Mammary epithelial cell (primary cell): Measurements from ENCODE around the gene FBXO15.

Experiments
- EZH2 ChIP-seq: IDR thresholded peaks from 2 replicates; pipeline ENCODE4 v1.6.1; 2012; ENCODE audit warnings: low read length, inconsistent platforms, borderline replicate concordance
- TF ChIP-seq, protein P1 (sequence below), 2 donors: IDR thresholded peaks in 1 of 2; conservative IDR thresholded peaks in 1 of 2; 2 replicates each; pipeline ENCODE4 v1.5.1; 2011 to 2012; ENCODE audit warnings: inconsistent platforms in 2 of 2, low read length in 2 of 2, mild to moderate bottlenecking in 2 of 2, control low read depth in 1 of 2, low read depth in 1 of 2; ENCODE audit not compliant: insufficient read depth in 1 of 2; ENCODE audit errors: extremely low read depth in 1 of 2

DNA sequence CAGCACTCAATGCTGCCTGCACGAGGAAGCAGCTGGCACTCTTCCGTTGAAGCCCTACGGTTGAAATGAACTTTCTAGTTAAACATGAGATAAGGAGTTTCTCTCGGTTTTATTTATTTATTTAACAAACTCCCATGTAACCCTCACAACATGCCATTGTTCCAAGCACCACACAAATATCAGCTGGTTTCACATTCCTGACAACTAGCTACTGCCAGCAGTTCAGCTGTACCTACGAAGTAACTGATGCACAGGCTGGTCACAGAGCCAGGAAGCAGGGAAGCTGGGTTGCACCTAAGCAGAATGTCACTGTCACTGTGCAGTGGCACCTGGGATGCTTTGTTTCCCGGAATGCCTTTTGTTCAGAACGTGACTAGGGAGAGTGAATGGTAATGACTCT, 18.8 kb upstream of the FBXO15 start:
- no peak for TF ChIP-seq EZH2
- TF ChIP-seq, protein P1, sequence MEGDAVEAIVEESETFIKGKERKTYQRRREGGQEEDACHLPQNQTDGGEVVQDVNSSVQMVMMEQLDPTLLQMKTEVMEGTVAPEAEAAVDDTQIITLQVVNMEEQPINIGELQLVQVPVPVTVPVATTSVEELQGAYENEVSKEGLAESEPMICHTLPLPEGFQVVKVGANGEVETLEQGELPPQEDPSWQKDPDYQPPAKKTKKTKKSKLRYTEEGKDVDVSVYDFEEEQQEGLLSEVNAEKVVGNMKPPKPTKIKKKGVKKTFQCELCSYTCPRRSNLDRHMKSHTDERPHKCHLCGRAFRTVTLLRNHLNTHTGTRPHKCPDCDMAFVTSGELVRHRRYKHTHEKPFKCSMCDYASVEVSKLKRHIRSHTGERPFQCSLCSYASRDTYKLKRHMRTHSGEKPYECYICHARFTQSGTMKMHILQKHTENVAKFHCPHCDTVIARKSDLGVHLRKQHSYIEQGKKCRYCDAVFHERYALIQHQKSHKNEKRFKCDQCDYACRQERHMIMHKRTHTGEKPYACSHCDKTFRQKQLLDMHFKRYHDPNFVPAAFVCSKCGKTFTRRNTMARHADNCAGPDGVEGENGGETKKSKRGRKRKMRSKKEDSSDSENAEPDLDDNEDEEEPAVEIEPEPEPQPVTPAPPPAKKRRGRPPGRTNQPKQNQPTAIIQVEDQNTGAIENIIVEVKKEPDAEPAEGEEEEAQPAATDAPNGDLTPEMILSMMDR (conservative IDR thresholded peaks at IDR 0.05 in 1 of 2, IDR thresholded peaks at IDR 0.05 in 1 of 2; ENCODE audit: extremely low read depth in 1 of 2, insufficient read depth in 1 of 2, low read depth in 1 of 2, low read length in 2 of 2) = no peak
